ENCODE measurements around the gene MGAT2. TPM values are rescaled to one million over a fixed set of nuclear protein-coding genes. Genes with fewer than 3 reads are reported as not detected.
A peak's percentile ranks its signal among the peaks of the same experiment; 100 is the strongest.

The MGAT2 gene
- 47.0 TPM for total RNA-seq (ENCODE audit: unreplicated experiment)
- long read RNA-seq, transcript MGAT2-201 (1 exons, 2,687 nt): major isoform, 15 of 15 reads
- long read RNA-seq, partial matches to known transcripts: 0 of 15 reads
- long read RNA-seq, other reads (novel, unspliced or antisense): 0 of 15 reads

GRCh38 chr14:49620182-49621113 is at the start of gene MGAT2, which contains the start of gene RPL36AL:
MGAT2 (plus strand) TSS chr14:49620799; CDS start chr14:49621269, 470 bp downstream.
RPL36AL (minus strand) TSS chr14:49620626; CDS start chr14:49619104, 1,522 bp downstream.
- Mint-ChIP-seq H3K4me1 (ENCODE audit: unreplicated experiment) (peaks cover 20% of the 10 kb centered on the region), H3K36me3 (ENCODE audit: low read depth, unreplicated experiment) (peaks cover 17% of the 10 kb centered on the region), H3K4me3 (ENCODE audit: unreplicated experiment) (peak within 1 kb of the TSS; percentile 98), H3K27me3 (ENCODE audit: unreplicated experiment) (peaks cover 22% of the 10 kb centered on the region), H3K9me3 (ENCODE audit: unreplicated experiment) (no peaks in the 10 kb centered on the region), H3K27ac (ENCODE audit: unreplicated experiment) (peak within 1 kb of the TSS; percentile 98)
- TF ChIP-seq, protein P1, sequence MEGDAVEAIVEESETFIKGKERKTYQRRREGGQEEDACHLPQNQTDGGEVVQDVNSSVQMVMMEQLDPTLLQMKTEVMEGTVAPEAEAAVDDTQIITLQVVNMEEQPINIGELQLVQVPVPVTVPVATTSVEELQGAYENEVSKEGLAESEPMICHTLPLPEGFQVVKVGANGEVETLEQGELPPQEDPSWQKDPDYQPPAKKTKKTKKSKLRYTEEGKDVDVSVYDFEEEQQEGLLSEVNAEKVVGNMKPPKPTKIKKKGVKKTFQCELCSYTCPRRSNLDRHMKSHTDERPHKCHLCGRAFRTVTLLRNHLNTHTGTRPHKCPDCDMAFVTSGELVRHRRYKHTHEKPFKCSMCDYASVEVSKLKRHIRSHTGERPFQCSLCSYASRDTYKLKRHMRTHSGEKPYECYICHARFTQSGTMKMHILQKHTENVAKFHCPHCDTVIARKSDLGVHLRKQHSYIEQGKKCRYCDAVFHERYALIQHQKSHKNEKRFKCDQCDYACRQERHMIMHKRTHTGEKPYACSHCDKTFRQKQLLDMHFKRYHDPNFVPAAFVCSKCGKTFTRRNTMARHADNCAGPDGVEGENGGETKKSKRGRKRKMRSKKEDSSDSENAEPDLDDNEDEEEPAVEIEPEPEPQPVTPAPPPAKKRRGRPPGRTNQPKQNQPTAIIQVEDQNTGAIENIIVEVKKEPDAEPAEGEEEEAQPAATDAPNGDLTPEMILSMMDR (IDR thresholded peaks at IDR 0.05; ENCODE audit: unreplicated experiment): peak; percentile 8
- DNase-seq (ENCODE audit: low spot score): peak; percentile 98

DNA sequence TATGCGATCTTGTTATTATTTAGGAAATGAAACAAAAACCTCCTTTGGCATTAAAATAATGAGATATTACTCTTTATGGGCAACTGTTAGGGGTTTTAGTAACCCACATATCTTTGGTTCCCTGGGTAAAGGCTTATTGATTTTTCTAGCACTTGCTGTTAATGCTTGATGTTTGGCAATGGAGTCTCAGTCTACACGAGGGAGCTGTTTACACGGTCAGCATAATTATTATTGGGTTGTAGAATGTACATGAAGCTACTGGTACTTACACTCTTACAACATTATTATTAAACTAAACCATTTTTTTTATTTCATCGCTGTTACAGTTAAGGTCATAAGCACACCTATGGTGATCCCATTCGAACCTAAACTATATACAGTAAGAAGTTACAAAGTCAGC is 46.6 kb upstream of the MGAT2 start:
- no peak overlapping the region for H3K4me3 Mint-ChIP-seq (ENCODE audit: unreplicated experiment)
- peaks cover 19% of the 10 kb centered on the region for H3K36me3 Mint-ChIP-seq (ENCODE audit: low read depth, unreplicated experiment)
- no peaks in the 10 kb centered on the region for H3K27me3 Mint-ChIP-seq (ENCODE audit: unreplicated experiment)
- TF ChIP-seq, protein P1 (IDR thresholded peaks at IDR 0.05; ENCODE audit: unreplicated experiment): no peak
- H3K4me1 Mint-ChIP-seq (ENCODE audit: unreplicated experiment): no peaks in the 10 kb centered on the region
- no peak overlapping the region for H3K27ac Mint-ChIP-seq (ENCODE audit: unreplicated experiment)
- DNase-seq (ENCODE audit: low spot score): no peak
- H3K9me3 Mint-ChIP-seq (ENCODE audit: unreplicated experiment): no peaks in the 10 kb centered on the region

GRCh38 chr14:49578141-49578540 is 42.5 kb upstream of the MGAT2 start:
- Mint-ChIP-seq H3K9me3 (ENCODE audit: unreplicated experiment) (no peaks in the 10 kb centered on the region), H3K27me3 (ENCODE audit: unreplicated experiment) (peaks cover 7% of the 10 kb centered on the region), H3K4me3 (ENCODE audit: unreplicated experiment) (no peak overlapping the region), H3K4me1 (ENCODE audit: unreplicated experiment) (peaks cover 6% of the 10 kb centered on the region), H3K27ac (ENCODE audit: unreplicated experiment) (no peak overlapping the region), H3K36me3 (ENCODE audit: low read depth, unreplicated experiment) (peaks cover 32% of the 10 kb centered on the region)
- DNase-seq (ENCODE audit: low spot score): no peak
- TF ChIP-seq, protein P1 (IDR thresholded peaks at IDR 0.05; ENCODE audit: unreplicated experiment): no peak

DNA sequence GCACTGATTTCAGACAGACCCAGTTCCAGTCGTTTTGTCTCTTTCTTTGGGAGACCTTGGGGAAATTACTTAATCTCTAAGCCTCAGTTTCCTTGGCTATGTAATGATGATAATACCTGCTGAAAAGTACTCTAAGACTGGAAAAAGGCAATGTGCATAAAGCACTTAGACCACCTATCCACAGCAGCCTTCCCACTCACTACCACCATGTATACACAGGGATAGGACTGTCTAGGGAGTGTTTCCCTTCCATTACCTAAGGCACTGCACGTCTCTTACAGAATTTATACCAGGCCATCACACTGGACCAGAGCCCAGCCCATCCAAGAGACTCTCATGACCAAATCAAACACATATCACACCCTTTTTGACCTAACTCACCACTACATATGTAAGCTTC is 40.8 kb upstream of the MGAT2 start:
- peaks cover 35% of the 10 kb centered on the region for H3K36me3 Mint-ChIP-seq (ENCODE audit: low read depth, unreplicated experiment)

More for the DNA sequence above, 40.8 kb upstream of the MGAT2 start:
- H3K27ac Mint-ChIP-seq (ENCODE audit: unreplicated experiment): no peak overlapping the region
- H3K27me3 Mint-ChIP-seq (ENCODE audit: unreplicated experiment): peaks cover 11% of the 10 kb centered on the region
- no peaks in the 10 kb centered on the region for H3K9me3 Mint-ChIP-seq (ENCODE audit: unreplicated experiment)
- TF ChIP-seq, protein P1 (IDR thresholded peaks at IDR 0.05; ENCODE audit: unreplicated experiment): no peak
- H3K4me1 Mint-ChIP-seq (ENCODE audit: unreplicated experiment): peaks cover 20% of the 10 kb centered on the region
- no peak for DNase-seq (ENCODE audit: low spot score)
- H3K4me3 Mint-ChIP-seq (ENCODE audit: unreplicated experiment): no peak overlapping the region
